ENCODE results near the gene WNK2. TPM values are rescaled to one million over a fixed set of nuclear protein-coding genes. Genes with fewer than 3 reads are reported as not detected.

Gene WNK2
- total and polyA plus RNA-seq, 2 of the 4 experiments (the other 2 are of a cell fraction): not detected

DNA sequence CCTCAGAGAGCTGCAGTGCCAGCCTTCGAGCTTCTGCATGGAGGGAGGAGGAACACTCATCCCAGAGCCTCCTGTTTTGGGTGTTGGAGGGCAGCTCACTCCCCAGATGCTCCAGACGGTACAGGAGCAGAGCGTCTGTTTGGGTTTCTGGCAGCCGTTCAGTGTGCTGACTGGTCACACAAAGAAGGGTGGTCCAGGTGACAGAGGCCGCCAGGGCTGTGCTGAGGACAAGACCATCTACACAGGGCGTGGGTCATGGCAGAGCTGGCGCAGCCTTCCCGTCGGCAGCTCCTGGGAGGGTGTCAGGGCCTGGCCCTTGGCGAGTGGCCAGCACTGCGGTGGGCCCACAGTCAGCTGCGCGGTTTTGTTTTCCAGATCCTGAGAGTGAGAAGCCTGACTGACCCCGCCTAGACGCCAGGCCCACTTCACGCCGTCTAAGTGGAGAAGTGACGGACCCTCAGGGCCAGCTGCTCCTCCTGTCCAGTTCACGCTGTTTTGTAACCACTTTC is 136.1 kb downstream of the WNK2 start:
- H3K4ac ChIP-seq (ENCODE audit: low read depth, low read length): no peak overlapping the region
- DNase-seq (no peak), ATAC-seq (ENCODE audit: low read depth) (no peak)
- no peak overlapping the region for H4K5ac ChIP-seq (ENCODE audit: low read depth, low read length)
- no peaks in the 10 kb centered on the region for H4K20me1 ChIP-seq (ENCODE audit: insufficient read depth, low read length)
- H3K27ac ChIP-seq (ENCODE audit: insufficient read depth, low read length): no peak overlapping the region
- no peak overlapping the region for H4K8ac ChIP-seq (ENCODE audit: low read depth in 2 of 2, low read length in 2 of 2)
- H2BK20ac ChIP-seq (ENCODE audit: low read depth, low read length): no peak overlapping the region
- 17% methylated on average over 9 of the region's 19 CpGs; no CpG with 5 or more reads in 1 of the 2 experiments for whole genome bisulfite sequencing, 2 experiments (ENCODE audit: extremely low coverage in 2 of 2, insufficient read length in 1 of 2)
- H2BK15ac ChIP-seq (ENCODE audit: low read depth, low read length): no peak overlapping the region
- intact Hi-C loops (cut with micrococcal nuclease): loop anchor here (10.0 kb wide), 1 partner anchor 245 kb away; no protein-coding TSS in a partner anchor
- H3K4me3 ChIP-seq (ENCODE audit: insufficient read depth, low read depth, low read length): no peak overlapping the region
- H2AK9ac ChIP-seq (replicated peaks; ENCODE audit: low read depth, low read length, poor library complexity): no peak overlapping the region
- peaks cover 8% of the 10 kb centered on the region for H3K27me3 ChIP-seq (ENCODE audit: control insufficient read depth, insufficient read depth, low read length)
- no peak overlapping the region for H3K56ac ChIP-seq (ENCODE audit: extremely low read depth, insufficient read depth, low read length)
- no peak overlapping the region for H2BK120ac ChIP-seq (ENCODE audit: low read depth, low read length)
- H3K4me2 ChIP-seq (ENCODE audit: low read depth, low read length): no peak overlapping the region
- ChIA-PET POLR2A (ENCODE audit: unreplicated experiment) (no interaction called here), CTCF (interaction anchor here (1.0 to 1.2 kb wide), 2 partner anchors 15 to 316 kb away, joined by 3 read pairs; no protein-coding TSS in a partner anchor)
- H3K23ac ChIP-seq (ENCODE audit: low read depth, low read length): no peak overlapping the region
- no peak overlapping the region for H3K9ac ChIP-seq (ENCODE audit: low read depth, low read length)
- in situ Hi-C loops (cut with MboI; ENCODE audit: low sequenced_read_pairs): loop anchor here (25.0 kb wide), 2 partner anchors 92 to 308 kb away; no protein-coding TSS in a partner anchor
- no peaks in the 10 kb centered on the region for H3K9me1 ChIP-seq (ENCODE audit: insufficient read depth, low read length)
- dilution Hi-C loops (cut with HindIII; ENCODE audit: low sequenced_read_pairs, unreplicated experiment): no loop called here
- H3K4me1 ChIP-seq (ENCODE audit: control insufficient read depth, insufficient read depth, low read length): no peaks in the 10 kb centered on the region
- H2BK5ac ChIP-seq (ENCODE audit: low read depth, low read length, poor library complexity, severe bottlenecking): no peak overlapping the region
- no peak overlapping the region for H3K14ac ChIP-seq (replicated peaks; ENCODE audit: low read depth, low read length)
- H3K36me3 ChIP-seq (ENCODE audit: control insufficient read depth, insufficient read depth, low read length): no peaks in the 10 kb centered on the region
- no peak overlapping the region for H4K91ac ChIP-seq (ENCODE audit: insufficient read depth, low read depth, low read length)
- H3K9me3 ChIP-seq (ENCODE audit: control insufficient read depth, insufficient read depth, low read length): no peaks in the 10 kb centered on the region
- no TSS peak for BruUV-seq (replicated peaks)
- H2AFZ ChIP-seq (replicated peaks; ENCODE audit: low read length, poor library complexity): no peak overlapping the region
- no peak overlapping the region for H2AK5ac ChIP-seq (ENCODE audit: low read depth, low read length)
- TF ChIP-seq RFX5 (IDR thresholded peaks at IDR 0.05; ENCODE audit: low read depth, low read length): no peak
- no peak for TF ChIP-seq RAD21 (IDR thresholded peaks at IDR 0.05; ENCODE audit: low read length)
- H3K18ac ChIP-seq (ENCODE audit: low read depth, low read length): no peak overlapping the region
- H3K79me1 ChIP-seq (ENCODE audit: low read depth in 1 of 2, low read length in 2 of 2): no peaks in the 10 kb centered on the region

Data from IMR-90 (cell line).